NCI-H226 (cell line): ENCODE data around the gene ATAD1.
"Not testable (repeated sequence)": the region's sequence is repeated elsewhere in the genome, so short reads cannot be mapped to it uniquely, and the experiment has no call there.

Experiments
- DNase-seq: peaks from one replicate; pipeline ENCODE4 v3.0.0-alpha.2; 2015

The ATAD1 gene

DNA sequence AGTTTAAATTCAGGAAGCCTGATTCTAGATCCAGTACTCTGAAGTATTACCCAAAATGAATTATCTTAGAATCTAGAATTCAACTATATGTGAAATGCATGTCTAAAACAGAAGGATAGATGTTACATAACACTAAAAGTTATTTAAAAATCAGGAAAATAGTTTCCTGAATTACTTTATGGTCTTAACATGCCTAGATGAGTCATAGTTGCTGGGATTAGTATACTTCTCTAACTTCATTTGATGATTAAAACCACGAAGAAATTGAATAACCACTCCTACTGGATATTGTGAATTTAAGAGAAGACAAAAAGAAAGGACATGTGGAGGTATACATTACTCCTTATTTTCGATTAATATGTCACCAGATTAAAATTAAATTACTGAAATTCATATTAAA lies 65.5 kb downstream of the ATAD1 start:
- peak; percentile 50 for DNase-seq

DNA sequence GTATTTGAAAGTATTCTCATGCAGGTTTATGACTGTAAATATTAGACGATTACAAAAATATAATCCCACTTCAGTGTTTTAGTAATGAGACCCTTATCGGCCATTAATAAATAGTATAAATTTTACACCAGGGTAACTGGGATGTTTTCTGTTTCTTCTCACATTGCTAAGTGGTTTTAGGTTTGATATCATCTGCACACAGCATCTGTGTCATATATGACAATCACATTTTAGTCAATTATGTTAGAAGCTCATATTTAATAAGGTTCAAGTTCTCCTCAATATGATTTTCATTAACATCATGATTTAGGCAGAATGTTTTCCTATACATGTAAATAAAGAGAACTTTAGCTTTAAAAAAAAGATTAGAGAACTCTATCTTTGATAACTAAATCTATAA lies 66.8 kb downstream of the ATAD1 start:
- DNase-seq: no peak

DNA sequence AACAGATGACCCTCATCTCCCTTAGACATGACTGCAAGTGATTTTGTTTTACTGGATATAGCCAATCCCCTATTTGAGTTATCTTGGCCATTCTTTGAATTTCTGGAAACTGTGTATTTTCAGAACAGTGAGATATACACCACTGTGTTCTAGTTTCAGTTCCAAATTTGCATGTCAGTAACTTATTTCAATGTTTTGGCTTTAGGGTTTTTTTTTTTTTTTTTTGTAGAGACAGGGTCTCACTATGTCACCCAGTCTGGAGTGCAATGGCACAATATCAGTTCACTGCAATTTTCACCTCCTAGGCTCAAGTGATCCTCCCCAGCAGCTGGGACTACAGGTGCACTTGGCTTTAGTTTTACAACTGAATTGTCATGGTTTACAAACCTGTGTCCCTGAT lies 67.2 kb downstream of the ATAD1 start:
- no peak for DNase-seq

DNA sequence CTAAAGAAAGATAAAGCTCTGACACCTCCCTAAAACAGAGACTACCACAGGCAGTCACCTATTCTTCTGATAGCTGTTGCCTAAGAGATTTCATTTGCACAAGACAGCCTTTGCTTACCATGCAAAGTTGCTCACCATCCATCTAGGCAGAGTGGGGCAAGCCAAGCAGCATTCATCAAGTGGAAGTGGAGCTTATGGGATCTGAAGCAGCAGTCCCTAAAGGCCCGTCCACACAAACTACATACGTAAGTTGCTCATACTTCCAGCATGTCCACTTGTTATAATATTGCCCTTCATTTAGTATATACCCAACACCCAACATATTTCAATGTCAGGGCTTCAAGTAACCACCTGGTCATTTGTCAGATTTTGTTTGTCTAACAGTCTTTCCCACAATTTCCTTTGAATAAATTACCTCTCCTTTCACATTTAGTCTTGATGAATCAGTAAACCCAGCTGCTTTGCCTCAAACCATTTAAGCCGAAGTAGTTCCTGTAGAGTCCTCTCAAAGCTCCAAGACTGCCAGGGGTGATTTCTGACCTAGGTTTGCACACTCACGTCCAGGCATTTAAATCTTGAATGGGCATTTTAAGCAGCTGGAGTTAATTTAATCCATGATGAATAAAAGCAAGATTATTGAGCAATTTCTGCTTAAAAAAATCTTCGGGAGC lies 67.9 kb downstream of the ATAD1 start:
- peak; percentile 84 for DNase-seq

DNA sequence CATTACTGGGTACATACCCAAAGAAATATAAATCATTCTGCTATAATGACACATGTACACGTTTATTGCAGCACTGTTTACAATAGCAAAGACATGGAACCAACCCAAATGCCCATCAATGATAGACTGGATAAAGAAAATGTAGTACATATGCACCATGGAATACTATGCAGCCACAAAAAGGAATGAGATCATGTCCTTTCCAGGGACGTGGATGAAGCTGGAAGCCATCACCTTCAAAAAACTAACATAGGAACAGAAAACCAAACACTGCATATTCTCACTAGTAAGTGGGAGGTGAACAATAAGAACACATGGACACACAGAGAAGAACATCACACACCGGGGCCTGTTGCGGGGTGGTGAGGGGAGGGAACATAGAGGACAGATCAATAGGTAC lies 69.8 kb downstream of the ATAD1 start:
- not testable (repeated sequence) for DNase-seq

DNA sequence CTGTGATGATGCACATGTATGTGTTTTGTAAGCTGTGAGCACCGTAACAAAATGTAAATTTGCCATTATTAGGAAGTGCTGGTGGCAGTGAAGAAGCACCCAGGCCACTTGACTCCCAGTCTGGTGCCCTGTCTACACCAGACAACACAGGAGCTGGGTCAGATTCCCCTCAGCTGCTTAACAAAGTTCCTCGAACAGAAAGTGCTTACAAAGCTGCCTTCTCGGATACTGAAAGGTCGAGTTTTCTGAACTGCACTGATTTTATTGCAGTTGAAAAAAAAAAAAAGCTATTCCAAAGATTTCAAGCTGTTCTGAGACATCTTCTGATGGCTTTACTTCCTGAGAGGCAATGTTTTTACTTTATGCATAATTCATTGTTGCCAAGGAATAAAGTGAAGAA lies 71.1 kb downstream of the ATAD1 start:
- DNase-seq: no peak

DNA sequence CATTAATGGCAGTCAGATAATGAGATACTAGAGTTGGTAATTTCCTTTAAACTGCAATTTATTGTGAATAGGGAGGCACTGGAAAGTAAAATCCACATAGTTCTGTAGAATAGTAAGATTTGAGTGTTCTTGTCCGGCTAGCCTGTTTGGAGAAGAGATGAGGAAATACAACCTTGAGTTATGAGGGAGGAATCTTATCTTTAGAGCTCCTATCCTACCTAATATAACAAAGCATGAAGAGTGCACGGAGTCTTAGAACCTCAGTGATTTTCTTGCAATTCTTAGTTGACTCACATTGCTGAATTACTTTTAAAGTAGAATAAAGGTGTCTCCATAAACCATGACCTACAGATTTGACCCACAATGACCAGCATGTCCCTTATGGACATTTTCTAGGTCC lies 73.4 kb downstream of the ATAD1 start:
- no peak for DNase-seq

DNA sequence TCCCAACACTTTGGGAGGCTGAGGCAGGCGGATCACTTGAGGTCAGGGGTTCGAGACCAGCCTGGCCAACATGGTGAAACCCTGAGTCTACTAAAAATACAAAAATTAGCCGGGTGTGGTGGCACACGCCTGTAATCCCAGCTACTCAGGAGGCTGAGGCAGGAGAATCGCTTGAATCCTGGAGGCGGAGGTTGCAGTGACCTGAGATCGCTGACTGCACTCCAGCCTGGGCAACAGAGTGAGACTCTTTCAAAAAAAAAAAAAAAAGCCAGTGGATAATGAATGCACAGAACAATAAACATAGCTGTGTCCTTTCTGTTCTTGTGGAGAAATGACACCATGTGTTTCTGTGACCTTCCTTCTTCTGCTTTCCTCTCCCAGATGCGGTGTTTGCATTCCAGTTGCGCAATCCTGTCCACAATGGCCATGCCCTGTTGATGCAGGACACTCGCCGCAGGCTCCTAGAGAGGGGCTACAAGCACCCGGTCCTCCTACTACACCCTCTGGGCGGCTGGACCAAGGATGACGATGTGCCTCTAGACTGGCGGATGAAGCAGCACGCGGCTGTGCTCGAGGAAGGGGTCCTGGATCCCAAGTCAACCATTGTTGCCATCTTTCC lies 74.9 kb downstream of the ATAD1 start:
- not testable (repeated sequence) for DNase-seq

DNA sequence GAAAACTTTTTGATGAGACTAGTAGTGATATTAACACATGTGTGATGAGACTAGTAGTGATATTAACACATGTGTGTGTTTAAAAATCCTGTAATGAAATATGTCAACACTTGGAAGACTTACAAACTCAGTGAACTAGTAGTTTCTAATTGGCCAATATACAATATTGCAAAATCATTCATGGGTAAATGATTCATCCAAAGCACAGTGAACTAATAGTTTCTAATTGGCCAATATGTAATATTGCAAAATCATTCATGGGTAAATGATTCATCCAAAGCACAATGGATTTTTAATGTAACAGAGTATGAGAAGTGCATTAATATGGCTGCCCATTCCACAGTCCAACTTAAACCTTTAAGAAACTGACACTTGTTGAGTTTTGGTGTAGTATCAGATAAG lies 77.8 kb downstream of the ATAD1 start:
- DNase-seq: peak; percentile 45

DNA sequence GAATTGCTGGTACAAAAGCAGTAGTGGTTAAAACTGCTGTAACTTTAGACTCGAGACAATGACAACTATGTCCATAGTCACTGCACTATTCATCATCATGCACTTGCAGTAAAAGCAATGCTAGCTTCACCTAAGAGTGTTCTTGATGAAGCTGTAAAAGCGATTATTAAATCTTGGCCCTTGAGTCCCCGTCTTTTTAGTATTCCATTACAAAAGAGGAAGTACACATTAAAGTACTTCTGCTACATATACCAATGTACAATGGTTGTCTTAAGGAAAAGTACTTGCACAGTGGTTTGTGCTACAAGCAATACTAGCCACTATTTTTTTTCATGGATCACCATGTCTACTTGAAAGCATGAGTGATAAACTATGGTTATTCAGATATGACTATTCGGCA lies 78.3 kb downstream of the ATAD1 start:
- DNase-seq: no peak

DNA sequence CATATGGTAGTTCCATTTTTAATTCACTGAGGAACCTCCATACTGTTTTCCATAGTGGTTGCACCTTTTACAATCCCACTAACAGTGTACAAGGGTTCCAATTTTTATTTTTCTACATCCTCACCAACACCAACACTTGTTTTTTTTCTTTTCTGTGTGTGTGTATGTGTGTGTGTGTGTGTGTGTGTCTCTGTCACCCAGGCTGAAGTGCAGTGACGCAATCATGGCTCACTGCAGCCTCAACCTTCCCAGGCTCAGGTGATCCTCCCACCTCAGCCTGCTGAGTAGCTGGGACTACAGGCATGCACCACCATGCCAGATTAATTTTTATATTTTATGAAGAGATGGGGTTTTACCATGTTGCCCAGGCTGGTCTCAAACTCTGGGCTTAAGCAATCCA lies 79.8 kb downstream of the ATAD1 start:
- DNase-seq: not testable (repeated sequence)

DNA sequence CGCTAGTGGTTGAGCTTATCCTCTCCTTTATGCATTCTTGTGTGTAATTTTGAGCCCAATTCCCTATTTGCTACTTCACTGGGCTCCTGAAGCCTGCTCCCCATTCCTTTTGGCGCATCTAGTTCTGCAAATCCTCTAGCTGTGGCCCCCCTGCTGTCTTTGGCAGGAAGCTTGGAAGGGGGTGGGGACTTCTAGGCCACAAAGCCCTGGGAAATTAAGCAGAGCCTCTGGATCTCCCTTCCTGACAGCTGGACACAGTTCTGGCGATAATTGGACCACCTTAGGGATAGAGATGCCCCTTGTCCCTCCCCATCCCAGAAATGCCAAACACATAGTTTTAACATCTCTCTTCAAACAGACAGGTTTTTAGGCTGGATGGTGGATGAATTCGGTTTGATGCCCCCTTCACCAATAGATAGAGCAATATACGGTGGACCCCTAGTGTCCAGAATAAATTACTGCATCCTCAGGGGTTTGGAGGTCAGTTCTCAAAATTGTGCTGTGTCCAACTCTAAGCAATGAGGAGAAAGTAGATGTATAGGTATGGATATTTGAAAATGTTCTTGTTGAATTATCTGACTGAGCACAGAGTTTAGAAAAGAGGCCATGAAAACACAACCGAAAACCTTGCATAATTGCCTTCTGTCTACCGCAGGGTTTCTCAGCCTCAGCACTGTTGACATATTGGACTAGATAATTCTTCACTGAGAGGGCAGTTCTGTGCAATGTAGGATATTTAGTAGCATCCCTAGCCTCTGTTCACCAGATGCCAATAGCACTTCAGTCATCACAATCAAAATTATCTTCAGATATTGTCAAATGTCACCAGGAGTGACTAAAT lies 82.8 kb downstream of the ATAD1 start:
- DNase-seq: no peak

DNA sequence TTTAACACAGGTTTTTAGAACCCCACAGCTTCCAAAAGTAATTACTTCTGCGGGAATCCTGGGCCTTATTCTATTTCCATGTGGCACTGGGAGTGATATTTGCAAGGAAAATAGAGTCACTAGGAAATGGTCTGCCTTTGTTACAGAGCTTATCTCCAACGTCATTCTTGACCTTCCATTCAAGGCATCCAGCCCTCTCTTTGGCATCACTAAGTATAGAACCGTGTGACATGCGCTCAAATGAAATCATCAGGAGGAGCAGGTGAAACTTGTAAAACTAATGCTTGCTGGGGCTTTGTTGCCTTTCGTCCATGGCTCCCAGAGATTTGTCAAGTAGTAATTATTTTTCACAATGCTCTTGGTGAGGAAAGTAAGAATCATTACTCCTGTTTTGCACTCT lies 84.9 kb downstream of the ATAD1 start:
- no peak for DNase-seq

DNA sequence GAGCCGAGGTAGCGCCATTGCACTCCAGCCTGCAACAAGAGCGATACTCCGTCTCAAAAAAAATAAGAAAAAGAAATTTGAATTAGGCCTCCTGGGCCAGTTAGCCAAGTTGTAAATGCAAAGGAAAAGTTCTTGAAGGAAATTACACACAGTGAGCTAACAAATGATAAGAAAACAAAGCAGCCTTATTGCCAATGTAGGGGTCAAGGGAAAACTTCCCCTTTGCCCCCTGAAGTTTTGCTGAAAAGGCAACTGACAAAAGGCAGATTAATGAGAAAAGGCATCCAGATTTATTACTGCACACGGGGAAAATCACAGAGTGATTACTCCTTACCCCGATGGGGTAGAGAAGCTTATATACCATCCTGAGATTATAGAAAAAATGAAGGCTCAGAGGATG lies 88.1 kb downstream of the ATAD1 start:
- no peak for DNase-seq

DNA sequence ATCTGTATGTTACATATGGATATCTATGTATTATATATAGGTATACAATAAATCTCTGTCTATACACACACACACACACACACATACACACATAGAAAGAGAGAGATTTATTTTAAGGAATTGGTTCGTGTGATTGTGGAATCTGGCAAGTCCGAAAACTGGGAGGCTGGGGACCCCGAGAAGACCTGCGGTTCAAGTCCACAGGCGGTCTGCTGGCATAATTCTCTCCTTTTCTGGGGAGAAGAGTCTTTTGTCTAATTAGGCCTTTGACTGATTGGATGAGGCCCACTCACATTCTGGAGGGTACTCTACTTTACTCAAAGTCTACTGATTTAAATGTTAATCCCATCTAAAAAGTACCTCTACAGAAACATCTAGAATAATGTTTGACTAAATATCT lies 93.2 kb downstream of the ATAD1 start:
- no peak for DNase-seq

DNA sequence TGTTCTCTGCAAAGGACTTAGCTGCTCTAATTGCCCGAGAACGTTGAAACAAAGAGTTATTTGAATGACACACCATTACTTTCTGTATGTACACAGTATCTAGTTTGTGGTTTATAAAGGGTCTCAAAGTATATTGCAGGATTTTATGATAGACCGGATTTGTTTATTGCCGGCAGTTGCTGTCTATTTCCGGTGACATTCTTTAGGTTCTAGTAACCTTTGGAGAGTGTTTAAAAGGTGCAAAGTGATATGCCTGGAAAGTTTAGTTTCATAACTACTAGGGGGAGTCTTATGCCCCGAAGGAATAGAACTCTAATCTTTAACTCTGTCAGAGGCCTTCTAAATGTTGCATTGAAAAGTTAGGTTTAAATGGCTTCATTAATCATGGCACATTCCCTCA lies 94.5 kb downstream of the ATAD1 start:
- no peak for DNase-seq

DNA sequence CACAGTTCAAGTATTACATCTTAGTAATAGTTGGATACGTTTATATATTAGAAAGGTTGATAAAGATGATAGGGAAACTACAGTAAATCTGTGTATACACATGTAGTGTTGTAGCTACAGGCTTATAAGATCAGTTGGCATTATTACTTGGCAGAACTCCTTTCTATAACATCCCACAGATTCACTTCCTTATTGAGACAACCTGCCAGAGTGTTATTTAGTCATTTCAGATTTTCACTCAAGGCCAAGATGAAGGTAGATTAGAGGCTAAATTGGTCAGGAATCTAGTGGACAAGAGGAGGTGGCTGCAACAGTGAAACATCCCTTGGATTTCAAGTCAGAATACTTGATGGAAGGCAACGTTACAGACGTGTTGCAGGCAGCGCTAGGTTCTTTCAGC lies 95.3 kb downstream of the ATAD1 start:
- no peak for DNase-seq

DNA sequence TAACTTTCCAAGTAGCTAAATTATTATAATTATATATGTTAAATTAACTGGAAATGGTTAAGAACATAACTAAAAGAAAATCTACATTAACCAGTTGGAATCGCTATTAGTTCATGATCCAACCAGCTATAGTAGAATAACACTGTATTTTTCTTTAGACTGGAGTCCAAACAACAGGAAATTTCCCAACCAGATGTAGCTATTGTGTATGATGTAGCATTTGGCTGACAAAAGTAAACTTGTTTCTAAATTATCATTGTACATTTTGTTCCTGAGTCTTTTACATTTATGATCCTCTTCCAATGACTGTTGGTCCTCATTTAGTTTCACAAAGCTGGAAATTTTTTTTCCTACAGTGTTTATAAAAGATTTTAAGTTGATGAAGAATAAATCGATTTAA lies 96.2 kb downstream of the ATAD1 start:
- DNase-seq: no peak

DNA sequence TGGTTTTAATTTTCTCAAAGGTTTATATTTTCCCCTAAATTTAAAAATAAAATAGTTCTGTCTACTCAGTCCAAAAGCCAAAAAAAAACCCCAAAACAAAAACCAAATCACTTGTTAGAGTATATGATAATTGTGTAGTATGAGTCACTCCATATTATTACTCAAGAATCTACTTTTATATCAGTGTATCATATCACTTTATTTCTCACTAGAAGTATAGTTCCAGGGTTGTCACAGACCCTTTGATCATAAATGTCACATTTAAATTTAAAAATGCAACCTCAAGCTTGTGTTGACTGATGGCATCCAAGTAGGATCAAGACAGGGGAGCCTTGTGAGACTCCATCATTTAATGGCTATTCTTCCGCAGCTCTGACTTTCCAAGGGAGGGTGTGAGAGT lies 97.4 kb downstream of the ATAD1 start:
- no peak for DNase-seq

DNA sequence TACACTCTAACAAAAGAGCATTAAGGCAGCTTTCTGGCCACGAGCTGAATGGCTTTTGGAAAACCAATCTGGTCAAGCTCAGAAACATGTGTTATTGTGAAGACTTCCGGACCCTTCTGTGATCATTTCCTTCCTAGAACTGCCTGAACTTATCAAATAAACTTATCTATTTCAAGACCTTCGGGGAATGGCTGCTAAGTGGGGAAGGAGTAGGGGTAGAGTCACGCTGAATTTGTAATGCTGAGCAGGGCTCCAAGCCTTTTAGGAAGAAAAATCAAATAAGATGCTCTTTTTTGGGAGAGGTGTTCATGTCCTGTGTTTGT lies 101.7 kb downstream of the ATAD1 start:
- no peak for DNase-seq

DNA sequence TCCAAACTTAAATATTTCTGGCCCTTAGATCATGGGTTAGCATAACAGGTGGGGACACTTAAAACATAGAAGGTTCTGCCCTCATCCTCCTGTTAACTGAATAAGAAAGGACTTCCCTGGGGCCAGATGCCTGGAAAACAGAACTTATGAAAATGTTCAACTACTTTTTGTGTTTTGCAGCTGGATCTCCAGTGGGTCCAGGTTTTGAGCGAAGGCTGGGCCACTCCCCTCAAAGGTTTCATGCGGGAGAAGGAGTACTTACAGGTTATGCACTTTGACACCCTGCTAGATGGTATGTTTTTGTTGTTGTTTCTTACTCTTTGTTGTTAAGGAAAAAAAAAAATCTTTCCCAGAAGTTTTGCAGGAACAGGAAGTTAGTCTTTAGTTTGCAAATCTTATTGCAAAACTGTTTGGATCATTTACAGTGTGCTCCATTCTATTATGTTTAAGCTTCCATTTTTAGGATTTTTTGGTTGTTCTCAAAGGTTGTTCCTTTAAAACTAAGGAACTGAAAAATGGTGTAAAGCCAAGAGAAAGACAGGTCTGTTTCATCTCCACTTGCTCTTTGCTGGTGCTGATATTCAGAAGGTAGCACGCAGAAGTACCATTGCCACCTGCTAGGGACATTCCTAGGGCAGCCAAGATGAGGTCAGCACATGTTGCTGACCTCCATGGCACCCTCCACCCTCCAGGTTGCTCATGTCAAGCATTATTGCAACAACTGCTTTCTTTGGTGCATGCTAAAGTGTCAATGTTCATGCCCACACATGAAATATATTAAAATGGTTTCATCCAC lies 102.3 kb downstream of the ATAD1 start:
- DNase-seq: no peak

DNA sequence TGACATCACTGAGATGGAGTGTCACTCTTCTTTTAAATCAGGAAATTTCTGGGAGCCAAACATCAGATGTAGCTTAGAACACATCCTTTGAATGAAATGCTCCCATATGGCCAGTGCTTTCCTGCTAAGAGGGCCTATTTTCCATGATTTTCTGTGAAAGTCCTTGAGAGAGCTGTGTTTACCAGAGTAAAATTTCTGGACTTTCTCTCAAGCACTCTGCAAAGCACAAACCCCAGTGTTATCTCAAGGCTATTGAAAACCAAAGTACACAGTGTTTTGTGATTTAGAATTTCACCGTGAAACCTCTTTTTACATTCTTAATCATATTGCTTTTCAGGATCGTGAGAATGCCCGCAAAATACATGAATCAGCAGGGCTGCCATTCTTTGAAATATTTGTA lies 104.3 kb downstream of the ATAD1 start:
- no peak for DNase-seq

DNA sequence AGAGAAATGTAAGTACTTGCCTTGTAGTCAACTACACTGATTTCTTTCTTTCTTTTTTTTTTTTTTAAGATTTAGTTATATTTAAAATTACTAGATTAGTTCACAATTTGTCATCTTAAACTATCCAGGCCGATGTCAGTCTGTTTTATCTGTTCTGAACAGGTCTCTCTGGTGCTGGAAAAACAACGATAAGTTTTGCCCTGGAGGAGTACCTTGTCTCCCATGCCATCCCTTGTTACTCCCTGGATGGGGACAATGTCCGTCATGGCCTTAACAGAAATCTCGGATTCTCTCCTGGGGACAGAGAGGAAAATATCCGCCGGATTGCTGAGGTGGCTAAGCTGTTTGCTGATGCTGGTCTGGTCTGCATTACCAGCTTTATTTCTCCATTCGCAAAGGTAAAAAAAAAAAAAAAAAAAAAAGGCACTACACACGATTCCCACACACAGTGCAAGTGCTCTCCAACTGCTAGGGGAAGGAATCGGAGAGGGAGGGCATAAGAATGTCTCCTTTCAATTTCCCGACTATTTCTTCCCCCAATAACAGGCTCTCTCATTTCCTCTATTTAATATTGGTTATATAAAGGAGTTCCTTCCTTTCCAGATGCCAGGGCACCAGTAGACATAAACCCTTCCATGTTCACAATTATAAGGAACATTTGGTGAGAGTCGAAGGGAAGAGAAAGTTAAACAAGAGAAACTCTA lies 105.0 kb downstream of the ATAD1 start:
- DNase-seq: no peak
